Measurements from ENCODE around the gene PIK3R1. TPM values are rescaled to one million over a fixed set of nuclear protein-coding genes. Genes with fewer than 3 reads are reported as not detected.

The PIK3R1 gene
- total and polyA plus RNA-seq, 10 of the 15 experiments (the other 5 are each of a cell fraction or from before 2014, with no cell fraction given) = 7.8 to 38.4 (median 15.7) TPM

DNA sequence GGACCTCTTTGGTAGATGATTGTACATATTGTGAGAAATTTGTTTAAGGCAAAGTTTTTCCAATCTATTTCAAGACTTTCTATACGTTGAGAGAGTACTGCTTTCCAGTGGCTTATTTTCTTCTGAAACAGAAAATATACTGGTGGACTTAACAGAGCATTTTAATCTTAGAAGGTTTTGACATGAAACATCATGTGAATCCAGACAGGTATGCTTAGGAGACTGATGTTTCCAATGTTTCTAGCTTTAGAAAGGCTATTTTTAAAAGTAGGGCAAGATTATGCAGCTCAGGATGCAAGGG is 71.0 kb downstream of the PIK3R1 start:
- Histone ChIP-seq H3K36me3 (ENCODE audit: control insufficient read depth in 2 of 2, insufficient read depth in 2 of 2, low read length in 1 of 2) (peaks cover 5 to 14% of the 10 kb centered on the region in 2 experiments; a peak in 3 of 4 replicates), H3K4me1 (ENCODE audit: control insufficient read depth, insufficient read depth, low read length) (peaks cover 39% of the 10 kb centered on the region), H2AFZ (ENCODE audit: control insufficient read depth, low read depth, low read length) (no peak overlapping the region), H3K4me2 (ENCODE audit: control insufficient read depth, insufficient read depth) (peak overlapping the region; percentile 100), H3K27me3 (replicated peaks in 1 of 2; ENCODE audit: control insufficient read depth in 2 of 2, insufficient read depth in 2 of 2, low read length in 1 of 2) (no peaks in the 10 kb centered on the region), H3K79me2 (ENCODE audit: control insufficient read depth, insufficient read depth, low read length) (peaks cover 30% of the 10 kb centered on the region), H3K9ac (ENCODE audit: control insufficient read depth, insufficient read depth, low read length) (peak overlapping the region; percentile 5; the same call in 1 of the 2 replicates), H3K9me3 (replicated peaks; ENCODE audit: control insufficient read depth, insufficient read depth, low read length) (no peaks in the 10 kb centered on the region), H4K20me1 (ENCODE audit: control insufficient read depth, insufficient read depth) (no peaks in the 10 kb centered on the region), H3K4me3 (no peak overlapping the region), H3K27ac (ENCODE audit: control insufficient read depth, insufficient read depth) (peak overlapping the region; percentile 94)
- ChIA-PET CTCF (interaction anchor here (0.6 to 3.6 kb wide), 74 partner anchors 9 to 1040 kb away, joined by 3 to 165 read pairs (median 6); partner anchors contain the start of gene PIK3R1), POLR2A (interaction anchor here (0.5 to 3.5 kb wide), 14 partner anchors 9 to 693 kb away, joined by 3 to 28 read pairs (median 4); no protein-coding TSS in a partner anchor), RAD21 (ENCODE audit: unreplicated experiment) (interaction anchor here (0.6 to 3.8 kb wide), 55 partner anchors 11 to 835 kb away, joined by 3 to 185 read pairs (median 5); partner anchors contain the start of gene PIK3R1), SMC1A (ENCODE audit: uncharacterized antibody, unreplicated experiment) (interaction anchor here (0.7 to 4.1 kb wide), 66 partner anchors 11 to 1040 kb away, joined by 3 to 182 read pairs (median 5); no protein-coding TSS in a partner anchor)
- no peak for DNase-seq (ENCODE audit: low read depth, low spot score)
- 0% methylated on average over 1 of the region's 1 CpG for WGBS (ENCODE audit: insufficient coverage, insufficient replicate concordance, low lambda C conversion rate, missing lambda C conversion rate)
- no TSS peak for BruUV-seq (replicated peaks)
- TF ChIP-seq MTA3 (IDR thresholded peaks at IDR 0.05; ENCODE audit: borderline replicate concordance, low read length) (no peak), CEBPB (IDR thresholded peaks at IDR 0.05; ENCODE audit: borderline replicate concordance in 1 of 2, low read depth in 2 of 2, low read length in 2 of 2) (0 out of 4 replicates have a peak, but pooled peaks of 1 of the 2 experiments have one; percentile 54), GATAD2B (conservative IDR thresholded peaks at IDR 0.05; ENCODE audit: low read depth) (no peak), SPI1 (IDR thresholded peaks at IDR 0.05; ENCODE audit: borderline replicate concordance, insufficient read depth, low read depth, low read length) (no peak), SKIL (IDR thresholded peaks at IDR 0.05; ENCODE audit: low read depth, poor library complexity, severe bottlenecking) (peak; percentile 9)
- FAIRE-seq = no peak
- intact Hi-C loops (cut with micrococcal nuclease; ENCODE audit: unreplicated experiment) (loop anchor here (1.0 to 5.0 kb wide), 6 partner anchors 174 to 721 kb away; no protein-coding TSS in a partner anchor), in situ Hi-C loops (cut with MboI) (loop anchor here (5.0 to 10.0 kb wide), 2 partner anchors 171 to 728 kb away; no protein-coding TSS in a partner anchor)
- ATAC-seq = peak; percentile 2; the same call in 1 of the 3 replicates

All from GM12878 (cell line).